Stimulated activated CD4-positive, alpha-beta T cell treated with anti-CD3 and anti-CD28 coated beads, Interleukin-1b, Interleukin-23, amount 100 ng/mL, for 48 hours (primary cell): ENCODE measurements around the gene POC1A.

Experiments used
- DNase-seq: peaks from one replicate; pipeline ENCODE4 v3.0.0-alpha.2; 2020

POC1A gene

GRCh38 chr3:52084216-52084945 lies 69.8 kb downstream of the POC1A start:
- DNase-seq, result no peak

- DNase-seq, result no peak
These were observed 70.6 kb downstream of the POC1A start for GRCh38 chr3:52083556-52084087.

- DNase-seq, result no peak
These were observed 71.3 kb downstream of the POC1A start for GRCh38 chr3:52082951-52083350.

- DNase-seq, result no peak
These were observed 73.1 kb downstream of the POC1A start for GRCh38 chr3:52080830-52081719.

GRCh38 chr3:52079958-52080357 lies 74.3 kb downstream of the POC1A start:
- no peak for DNase-seq

GRCh38 chr3:52078781-52079560 lies 75.3 kb downstream of the POC1A start:
- DNase-seq, result no peak

GRCh38 chr3:52077925-52078324 lies 76.3 kb downstream of the POC1A start:
- no peak for DNase-seq

GRCh38 chr3:52076896-52077780 lies 77.1 kb downstream of the POC1A start:
- DNase-seq, result no peak

- DNase-seq, result no peak
These were observed 80.7 kb downstream of the POC1A start for GRCh38 chr3:52073490-52073889.

- no peak for DNase-seq
These were observed 81.8 kb downstream of the POC1A start for GRCh38 chr3:52072471-52072870.

- no peak for DNase-seq
These were observed 82.2 kb downstream of the POC1A start for GRCh38 chr3:52072020-52072419.

GRCh38 chr3:52070724-52071621 lies 83.2 kb downstream of the POC1A start:
- no peak for DNase-seq

- DNase-seq, result no peak
These were observed 84.4 kb downstream of the POC1A start for GRCh38 chr3:52069855-52070254.

- no peak for DNase-seq
These were observed 85.1 kb downstream of the POC1A start for GRCh38 chr3:52069135-52069534.

- DNase-seq, result no peak
These were observed 85.5 kb downstream of the POC1A start for GRCh38 chr3:52068730-52069129.

- DNase-seq, result no peak
These were observed 86.1 kb downstream of the POC1A start for GRCh38 chr3:52068055-52068571.

- no peak for DNase-seq
These were observed 86.7 kb downstream of the POC1A start for GRCh38 chr3:52067526-52067925.

GRCh38 chr3:52067046-52067445 lies 87.2 kb downstream of the POC1A start:
- DNase-seq, result no peak

- DNase-seq, result no peak
These were observed 88.9 kb downstream of the POC1A start for GRCh38 chr3:52065264-52065756.

GRCh38 chr3:52064561-52064960 lies 89.7 kb downstream of the POC1A start:
- no peak for DNase-seq
